SH-SY5Y (cell line): ENCODE data around the gene TSPO.

Experiments used
- GATA2 ChIP-seq: IDR thresholded peaks from 2 replicates; pipeline ENCODE4 v1.6.1; 2011; ENCODE audit warnings: mild to moderate bottlenecking, low read depth, low read length
- GATA3 ChIP-seq: IDR thresholded peaks from 2 replicates; pipeline ENCODE4 v1.6.1; 2011; ENCODE audit warnings: low read depth, mild to moderate bottlenecking, low read length, moderate library complexity

GRCh38 chr22:43164636-43165035 is 13.3 kb downstream of the TSPO start:
- no peak for TF ChIP-seq GATA2
- TF ChIP-seq GATA3, result no peak
